ENCODE results near the gene DHRS3.

DNA sequence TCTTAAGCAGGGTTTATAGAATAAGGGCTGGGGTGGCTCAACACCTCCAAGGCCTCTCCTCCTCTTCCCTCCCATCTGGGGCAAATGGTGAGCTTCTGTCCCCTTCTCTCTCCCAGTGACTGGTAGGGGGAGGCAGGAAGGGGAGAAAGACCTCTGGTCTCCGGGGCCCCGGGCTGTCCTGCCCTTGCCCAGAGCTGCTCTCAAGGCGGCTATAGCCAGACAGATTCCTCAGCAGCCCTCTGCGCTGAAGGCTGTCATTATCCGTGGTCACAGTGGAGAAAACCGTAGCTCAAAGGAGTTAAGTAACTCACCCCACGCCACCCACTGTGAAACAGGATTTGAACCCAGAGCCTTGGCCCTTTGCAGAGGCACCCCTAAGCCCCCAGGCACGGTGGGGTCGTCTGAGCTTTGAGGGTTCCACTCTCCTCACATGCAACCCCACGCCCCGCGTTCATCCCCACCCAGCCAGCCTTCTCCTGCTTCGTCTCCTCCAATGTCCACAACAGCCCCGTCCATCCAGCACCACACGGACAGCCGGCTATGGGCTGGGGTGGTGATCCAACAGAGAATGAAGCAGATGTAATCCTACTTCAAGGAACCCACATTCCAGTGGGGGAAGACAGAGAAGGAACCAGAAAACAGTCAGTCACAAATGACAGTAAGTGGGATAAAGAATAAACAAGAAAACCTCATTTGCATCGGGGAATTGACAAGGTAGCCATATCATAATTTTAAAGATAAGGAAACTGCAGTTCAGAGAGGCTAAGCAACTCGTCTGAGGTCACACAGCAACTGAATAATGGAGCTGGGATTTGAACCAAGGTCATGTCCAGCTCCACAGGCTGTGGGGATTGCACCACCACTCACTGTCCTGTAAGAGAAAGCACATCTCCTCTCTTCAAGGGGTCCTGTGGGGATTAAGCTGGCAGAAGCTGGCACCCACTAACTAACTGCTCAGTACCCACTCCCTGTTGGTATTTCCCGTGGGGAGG, 31.8 kb downstream of the DHRS3 start:
- TF ChIP-seq, protein P1, sequence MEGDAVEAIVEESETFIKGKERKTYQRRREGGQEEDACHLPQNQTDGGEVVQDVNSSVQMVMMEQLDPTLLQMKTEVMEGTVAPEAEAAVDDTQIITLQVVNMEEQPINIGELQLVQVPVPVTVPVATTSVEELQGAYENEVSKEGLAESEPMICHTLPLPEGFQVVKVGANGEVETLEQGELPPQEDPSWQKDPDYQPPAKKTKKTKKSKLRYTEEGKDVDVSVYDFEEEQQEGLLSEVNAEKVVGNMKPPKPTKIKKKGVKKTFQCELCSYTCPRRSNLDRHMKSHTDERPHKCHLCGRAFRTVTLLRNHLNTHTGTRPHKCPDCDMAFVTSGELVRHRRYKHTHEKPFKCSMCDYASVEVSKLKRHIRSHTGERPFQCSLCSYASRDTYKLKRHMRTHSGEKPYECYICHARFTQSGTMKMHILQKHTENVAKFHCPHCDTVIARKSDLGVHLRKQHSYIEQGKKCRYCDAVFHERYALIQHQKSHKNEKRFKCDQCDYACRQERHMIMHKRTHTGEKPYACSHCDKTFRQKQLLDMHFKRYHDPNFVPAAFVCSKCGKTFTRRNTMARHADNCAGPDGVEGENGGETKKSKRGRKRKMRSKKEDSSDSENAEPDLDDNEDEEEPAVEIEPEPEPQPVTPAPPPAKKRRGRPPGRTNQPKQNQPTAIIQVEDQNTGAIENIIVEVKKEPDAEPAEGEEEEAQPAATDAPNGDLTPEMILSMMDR (IDR thresholded peaks at IDR 0.05): no peak
- no peak for TF ChIP-seq POLR2A (IDR thresholded peaks at IDR 0.05)
